ENCODE results near the gene CRACR2B.

CRACR2B gene

DNA sequence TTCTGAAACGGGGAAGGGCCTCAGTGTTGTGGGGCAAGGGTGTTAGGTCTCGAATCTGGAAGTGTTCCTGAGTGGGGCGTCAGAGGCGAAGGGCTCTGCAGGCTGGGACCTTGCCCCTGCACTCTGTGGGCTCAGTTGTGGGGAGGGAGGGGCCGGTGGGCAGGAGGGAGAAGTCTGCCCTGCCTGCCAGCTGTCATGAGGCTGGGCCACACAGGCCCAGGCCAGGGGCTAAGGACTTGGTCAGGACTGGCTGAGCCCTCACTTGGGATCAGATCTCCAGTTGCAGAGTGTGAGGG is at the start of gene CRACR2B:
CRACR2B (plus strand) TSS at position 23 of the 296 bp plus-strand sequence. CDS start 689 bp downstream, outside the sequence.
- in situ Hi-C loops (cut with MboI; ENCODE audit: low sequenced_read_pairs) = no loop called here

DNA sequence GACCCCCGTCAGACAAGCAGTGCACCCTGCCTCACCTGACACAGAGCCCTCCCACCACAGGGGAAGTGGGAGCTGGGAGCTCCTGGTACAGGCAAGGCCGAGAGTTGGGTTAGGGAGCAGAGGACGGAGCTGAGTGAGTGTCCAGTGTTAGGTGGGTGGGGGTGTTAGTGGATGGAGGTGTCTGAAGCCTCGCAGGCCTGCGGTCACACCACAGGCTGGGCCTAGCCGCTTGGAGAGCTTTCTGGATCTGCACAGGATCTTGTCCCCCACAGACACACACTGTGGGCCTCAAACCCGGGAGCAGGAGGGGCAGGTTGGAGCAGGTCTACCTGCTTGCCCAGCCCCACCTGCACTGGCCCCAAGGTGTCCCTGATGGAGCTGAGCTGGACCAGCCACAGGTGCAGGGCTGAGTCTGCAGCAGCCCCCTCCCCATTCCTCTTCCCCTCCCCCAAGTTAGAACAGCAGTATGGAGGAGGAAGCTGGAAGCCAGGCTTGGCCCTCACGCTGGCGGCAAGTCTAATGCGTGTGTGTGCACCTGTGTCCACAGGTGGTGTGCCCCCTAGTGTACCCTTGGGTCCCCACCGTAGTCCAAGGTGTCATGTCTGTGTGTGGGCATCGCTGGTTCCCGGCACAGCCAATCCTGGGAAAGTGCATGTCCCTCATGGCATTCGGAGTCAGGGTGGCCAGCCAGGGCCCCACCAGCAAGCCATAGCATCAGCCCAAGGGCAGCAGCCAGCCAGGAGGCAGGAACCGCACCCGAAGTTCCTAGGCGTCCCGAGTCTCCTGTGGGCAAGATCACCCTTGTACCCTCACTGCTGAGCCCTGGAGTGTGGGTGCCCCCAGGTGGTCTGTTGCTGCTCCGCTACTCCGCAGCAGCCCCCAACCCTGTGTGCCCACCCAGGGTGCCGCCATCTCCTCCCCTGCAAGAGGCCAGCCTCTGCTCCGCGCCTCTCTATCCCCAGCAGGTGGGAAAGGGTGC is 48.5 kb upstream of the CRACR2B start:
- in situ Hi-C loops (cut with MboI; ENCODE audit: low sequenced_read_pairs) = no loop called here

DNA sequence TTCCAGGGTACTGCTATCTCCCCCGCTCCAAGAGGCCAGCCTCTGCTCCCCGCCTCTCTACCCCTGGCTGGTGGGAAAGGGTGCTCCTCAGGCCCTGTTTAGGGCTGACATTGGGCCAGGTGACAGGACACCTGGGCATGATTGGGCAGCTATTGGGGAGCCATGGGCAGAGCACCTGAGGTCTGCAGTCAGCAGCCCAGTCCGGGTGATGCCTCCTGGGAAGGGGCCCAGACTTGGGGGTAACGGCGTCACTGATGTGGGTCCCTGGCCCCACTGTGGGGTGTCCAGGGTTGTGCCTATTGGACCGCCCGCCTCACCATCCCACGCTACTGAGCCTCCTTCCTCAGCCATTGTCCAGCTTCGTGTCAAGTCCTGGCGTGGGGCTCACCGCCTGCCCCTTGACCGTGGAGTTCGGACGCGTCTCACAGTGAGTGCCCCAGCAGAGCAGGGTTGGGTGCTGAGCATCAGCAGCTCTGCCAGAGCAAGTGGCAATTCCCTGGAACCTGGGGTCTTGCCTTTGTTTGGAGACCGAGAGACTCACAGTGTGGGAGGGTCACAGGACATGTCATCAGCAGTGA is 47.7 kb upstream of the CRACR2B start:
- in situ Hi-C loops (cut with MboI; ENCODE audit: low sequenced_read_pairs) = no loop called here

DNA sequence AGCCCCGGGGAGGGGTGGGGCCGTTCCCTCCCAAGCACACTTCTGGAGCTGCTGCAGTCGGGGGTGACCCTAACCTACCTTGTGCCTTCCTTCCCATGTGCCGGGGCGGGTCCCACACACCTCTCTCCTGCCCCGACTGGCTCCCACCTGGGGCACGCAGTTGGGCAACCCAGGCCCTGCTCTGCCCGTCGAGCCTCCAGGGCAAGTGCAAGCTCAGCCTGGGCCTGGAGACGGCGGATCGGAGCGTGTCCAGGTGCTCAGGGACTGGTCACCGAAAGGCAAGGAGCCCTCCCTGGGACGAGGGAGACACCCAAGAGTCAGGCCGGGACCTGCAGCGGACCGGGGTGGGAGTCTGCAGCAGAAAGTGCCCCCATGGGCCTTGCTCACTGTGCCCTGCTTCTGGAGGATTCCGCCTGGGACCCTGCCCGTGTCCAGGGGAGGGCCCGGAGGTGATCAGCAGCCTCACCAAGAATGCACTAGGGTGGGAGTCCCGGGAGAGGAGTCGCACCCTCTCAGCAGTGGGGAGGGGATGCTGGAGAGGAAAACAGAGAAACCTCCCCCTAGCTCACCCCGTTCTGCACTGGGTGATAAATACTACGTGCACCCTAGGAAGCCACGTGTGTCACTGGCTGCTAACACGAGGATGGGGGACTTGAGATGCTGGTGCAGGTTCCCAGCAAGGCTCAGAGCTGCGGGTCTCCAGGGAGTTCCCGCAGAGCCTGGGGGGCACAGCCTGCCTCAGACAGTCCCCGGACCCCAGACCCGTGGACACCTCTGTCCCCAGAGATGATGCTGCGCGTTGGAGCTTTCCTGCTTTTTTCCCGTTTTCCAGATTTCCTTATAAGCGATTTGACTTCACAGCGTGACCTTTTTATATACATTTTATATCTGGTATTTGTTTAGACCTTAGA is 45.2 kb upstream of the CRACR2B start:
- in situ Hi-C loops (cut with MboI; ENCODE audit: low sequenced_read_pairs) = no loop called here

DNA sequence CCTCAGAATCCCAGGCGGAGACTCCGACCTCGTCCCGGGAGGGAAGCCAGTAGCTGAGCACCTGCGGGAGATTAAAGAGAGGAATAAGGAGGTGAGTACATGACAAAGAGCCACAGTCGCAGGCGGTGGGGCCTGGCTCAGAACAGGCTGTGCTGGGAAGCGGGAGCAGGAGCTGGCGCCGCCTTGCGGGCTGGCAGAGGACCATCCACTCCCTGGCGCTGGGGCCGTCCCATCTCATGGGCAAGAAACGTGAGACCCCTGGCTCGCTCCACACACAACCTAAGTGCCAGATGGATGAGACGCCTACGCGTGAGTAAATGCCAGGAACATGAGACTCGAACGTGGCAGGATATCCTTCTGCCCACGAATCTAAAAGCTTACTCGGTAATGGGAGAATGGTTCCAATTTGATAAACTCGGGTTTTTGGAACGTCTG is 44.1 kb upstream of the CRACR2B start:
- in situ Hi-C loops (cut with MboI; ENCODE audit: low sequenced_read_pairs) = no loop called here

DNA sequence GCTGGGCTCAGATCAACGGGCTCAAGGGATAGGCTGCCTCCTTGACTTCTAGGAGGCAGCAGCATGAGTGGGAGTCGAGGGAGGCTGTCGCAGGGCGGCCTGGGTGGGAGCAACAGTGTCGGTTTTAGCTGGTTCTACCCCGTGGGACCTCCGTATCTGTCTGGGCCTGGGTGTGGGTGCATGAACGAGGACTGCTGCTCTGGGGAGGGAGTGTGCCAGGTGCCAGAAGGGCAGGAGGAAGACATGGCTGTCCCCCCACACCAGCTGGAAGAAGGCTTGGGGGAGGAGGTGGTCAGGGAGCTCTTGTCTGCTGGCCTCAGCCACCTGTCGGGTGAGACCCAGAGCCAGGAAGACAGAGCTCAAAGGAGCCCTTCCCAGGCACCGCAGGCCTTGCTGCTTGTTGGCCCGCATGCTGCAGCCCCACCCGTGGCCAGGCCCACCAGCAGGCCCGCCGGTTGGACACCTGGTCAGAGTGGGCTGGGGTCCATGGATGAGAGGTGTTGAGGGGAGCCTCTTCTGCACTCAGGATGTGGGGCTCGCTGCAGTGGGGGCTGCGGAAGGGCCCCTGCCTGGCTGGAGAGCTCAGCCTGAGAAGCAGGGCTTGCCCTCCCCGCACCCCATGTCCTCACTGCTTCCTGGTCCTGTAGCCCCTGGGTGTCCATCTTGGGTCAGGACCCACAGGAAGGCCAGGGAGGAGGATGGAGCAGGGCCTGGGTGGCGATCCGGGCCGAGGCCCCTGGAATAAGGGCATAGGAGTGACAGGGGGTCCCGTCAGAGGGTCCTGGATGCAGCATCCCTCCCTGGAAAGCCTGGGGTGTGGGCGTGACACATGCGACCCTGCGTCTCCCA is 41.3 kb upstream of the CRACR2B start:
- in situ Hi-C loops (cut with MboI; ENCODE audit: low sequenced_read_pairs) = no loop called here

DNA sequence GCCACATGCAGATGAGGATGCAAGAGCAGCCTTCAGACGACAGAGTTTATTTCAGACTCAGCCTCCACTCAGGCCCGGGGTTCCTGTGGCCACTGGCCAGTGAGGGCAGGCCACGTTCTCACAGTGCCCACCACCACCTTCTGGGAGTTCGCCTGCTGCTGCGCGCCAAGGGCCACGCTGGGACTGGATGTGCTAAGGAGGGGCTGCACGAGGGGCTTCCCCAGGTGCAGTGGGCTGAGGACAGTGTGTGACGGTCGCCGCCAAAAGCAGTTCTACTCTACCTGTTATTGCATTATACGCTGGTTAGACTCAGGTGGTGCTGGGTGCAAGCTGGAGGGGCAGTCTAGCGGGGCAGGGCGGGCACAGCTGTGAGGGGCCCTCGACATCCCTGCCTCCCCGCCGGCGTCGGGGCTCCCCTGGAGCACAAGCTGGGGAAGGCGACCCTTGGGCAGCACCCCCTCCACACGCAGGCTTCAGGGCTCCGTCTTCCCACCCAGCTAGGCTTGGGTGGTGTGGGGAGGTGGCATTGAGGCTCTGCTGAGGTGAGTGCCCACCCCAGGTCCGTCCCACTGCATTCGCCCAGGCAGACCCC is 40.5 kb upstream of the CRACR2B start:
- in situ Hi-C loops (cut with MboI; ENCODE audit: low sequenced_read_pairs) = no loop called here

DNA sequence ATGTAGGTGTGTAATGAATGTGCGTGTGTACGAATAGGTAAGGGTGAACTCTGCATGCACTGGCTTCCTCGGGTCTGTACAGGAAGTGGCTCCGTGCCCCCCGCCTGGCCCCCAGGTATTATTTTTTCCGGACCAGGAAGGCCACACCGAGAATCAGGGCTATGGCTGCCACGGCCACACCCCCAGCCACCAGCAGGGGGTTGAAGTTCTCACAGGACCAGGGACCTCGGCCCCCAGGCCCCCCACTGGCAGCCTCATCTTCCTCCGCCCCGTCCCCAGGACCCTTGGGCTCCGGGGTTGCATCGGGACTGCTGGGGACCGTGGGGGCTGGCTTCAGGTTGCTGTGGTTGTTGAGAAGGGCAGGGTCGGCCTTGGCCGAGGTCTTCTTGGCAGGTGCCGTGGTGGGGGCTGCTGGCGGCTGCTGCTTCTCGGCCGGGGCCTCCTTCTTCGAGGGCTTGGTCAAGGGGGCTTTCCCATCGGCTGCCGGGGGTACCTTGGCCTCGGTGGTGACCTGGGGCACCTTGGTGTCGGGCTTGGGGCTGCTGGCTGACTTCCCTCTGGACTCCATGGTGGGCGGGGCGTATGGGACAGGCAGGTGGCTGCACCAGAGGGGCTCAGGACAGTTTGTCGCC is 39.6 kb upstream of the CRACR2B start:
- in situ Hi-C loops (cut with MboI; ENCODE audit: low sequenced_read_pairs) = no loop called here

DNA sequence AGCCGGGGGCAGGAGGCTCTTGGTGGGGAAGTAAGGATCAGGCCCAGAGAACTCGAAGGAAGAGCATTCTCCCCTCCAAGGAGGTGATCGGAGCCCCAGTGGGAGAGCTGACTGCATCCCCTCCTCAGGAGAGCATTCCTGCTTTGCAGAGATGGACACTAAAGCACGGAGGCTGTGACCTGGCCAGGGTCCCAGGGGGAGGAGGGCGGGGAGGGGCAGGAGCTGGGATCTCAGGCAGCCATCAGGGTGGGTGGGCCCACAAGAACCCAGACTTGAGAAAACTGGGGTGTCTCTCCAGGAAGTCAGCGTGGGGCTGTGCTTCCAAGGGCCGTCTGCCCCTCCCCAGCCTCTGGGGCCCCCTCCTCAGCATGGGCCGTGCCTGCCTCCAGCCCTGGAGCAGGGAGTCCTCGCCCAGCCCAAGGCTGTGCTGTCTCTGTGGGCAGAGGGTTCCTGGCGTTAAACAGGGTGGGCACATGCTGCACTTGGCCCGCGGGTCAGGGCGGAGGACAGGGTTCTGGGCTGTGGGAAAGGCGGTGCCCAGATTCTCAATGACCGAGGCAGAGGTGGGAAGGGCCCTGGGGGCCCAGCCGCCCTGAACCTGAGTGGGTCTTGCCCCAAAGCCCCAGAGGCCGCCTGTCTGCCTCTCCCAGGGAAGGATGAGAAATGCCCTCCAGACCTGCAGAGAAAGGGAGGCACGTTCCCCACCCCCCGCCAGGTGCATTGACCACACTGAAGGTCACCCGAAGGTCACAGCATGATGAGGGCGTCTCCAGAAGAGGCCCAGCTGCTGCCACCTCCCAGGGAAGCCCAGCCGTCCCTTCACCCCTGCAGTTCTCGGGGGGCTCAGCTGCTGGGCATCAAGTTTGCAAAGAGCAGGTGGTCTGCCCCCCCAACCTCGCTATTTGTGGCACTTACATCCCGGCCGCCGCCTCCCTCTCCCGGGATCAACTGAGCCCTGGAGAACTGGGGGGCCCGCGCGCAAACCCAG is 38.5 kb upstream of the CRACR2B start:
- in situ Hi-C loops (cut with MboI; ENCODE audit: low sequenced_read_pairs) = no loop called here

DNA sequence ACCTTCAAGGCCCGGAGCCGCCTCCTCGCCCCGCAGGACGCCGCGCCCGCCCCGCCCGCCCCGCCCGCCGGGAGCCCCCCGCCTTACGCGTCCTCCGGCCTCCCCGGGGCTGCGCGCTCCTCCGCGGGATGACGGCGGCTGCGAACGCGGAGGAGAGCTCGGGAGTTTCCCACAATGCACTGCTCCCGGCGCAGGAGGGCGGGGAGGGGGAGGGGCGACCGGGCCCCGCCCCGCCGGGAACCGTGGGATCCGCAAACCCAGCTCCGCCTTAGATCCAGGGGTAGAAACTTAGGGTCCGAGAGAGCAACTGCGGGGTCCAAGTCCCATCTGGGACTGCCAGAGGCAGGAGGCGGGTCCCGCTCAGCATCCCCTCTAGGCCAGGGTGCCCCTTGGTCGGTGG is 37.8 kb upstream of the CRACR2B start, which contains the start of gene CEND1:
CEND1 (minus strand) TSS at position 148 of the 400 bp plus-strand sequence. CDS start 1,514 bp downstream, outside the sequence.
- in situ Hi-C loops (cut with MboI; ENCODE audit: low sequenced_read_pairs) = no loop called here

DNA sequence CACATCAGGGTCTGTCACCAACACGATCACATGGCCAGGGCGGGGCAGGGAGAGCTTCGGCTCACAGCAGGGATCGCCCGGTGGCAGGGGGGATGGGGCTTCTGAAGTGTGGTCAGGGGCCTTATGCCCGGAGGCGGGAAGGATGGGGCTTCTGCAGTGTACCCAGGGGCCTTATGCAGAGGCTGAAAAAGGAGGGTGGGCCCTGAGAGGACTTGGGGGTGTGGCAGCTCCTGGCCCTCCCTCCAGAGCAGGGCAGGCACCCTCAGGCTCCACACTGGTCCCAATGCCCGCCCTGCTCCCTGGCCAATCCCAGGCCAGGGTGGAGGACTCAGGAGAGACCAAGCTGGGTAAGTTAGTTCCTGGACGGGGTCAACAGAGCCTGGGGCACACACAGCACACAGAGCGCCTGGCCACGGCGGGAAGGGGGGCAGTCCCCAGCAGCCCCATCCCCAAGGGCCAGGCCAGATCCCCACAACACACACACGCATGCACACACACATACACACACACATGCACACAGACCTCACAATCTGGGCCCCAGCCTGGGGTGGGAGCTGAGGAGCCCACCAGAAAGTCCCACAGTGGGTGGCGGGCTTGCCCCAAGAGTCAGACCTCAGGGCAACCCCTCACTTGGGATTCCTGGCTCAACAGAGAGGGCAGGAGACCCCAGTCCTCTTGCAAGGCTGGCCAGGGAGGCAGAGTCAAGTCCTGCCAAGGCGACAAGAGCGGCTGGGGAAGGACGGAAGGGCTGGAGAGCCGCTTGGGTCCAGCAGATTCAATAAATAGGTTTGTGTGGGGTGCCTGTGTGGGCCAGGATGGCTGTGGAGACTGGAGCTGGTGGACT is 36.8 kb upstream of the CRACR2B start:
- in situ Hi-C loops (cut with MboI; ENCODE audit: low sequenced_read_pairs) = no loop called here

DNA sequence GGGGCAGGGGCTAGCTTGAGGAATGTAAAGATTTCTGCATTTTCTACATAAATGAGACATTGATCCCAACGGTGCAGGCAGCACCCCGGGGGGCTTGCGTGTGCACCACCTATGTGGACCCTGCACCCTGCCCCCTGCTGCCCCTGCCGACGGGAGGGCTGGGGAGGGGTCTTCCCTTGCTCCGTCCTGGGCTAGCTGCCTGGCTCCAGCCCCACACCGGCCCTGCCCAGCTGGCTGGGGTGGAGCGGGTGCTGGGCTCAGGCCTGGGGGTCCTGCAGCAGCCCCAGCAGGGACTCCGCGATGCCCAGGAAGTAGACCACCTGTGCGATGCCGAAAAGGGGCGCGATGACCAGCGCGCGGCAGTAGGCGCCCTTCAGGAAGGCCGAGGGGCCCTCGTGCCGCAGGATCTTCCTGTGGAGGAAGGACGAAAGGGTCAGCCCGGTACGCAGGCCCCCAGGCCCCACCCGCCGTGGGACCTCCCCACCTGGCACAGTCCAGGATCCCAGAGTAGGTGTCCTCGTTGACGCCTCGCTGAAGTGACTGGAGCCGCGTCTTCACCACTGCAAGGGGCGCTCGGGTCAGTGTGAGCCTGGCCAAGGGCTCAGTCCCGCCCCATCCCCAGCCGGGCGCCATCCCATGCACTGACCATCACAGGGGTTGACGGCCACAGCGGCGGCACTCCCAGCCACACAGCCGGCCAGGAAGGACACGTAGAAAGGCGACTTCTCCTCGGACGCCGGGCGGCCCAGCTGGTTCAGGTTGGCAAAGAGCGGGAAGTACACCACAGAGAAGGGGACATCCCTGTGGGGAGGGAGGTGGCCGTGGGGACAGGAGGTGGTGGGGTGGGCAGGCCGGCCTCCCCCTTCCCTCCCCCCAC is 35.8 kb upstream of the CRACR2B start:
- in situ Hi-C loops (cut with MboI; ENCODE audit: low sequenced_read_pairs) = no loop called here

DNA sequence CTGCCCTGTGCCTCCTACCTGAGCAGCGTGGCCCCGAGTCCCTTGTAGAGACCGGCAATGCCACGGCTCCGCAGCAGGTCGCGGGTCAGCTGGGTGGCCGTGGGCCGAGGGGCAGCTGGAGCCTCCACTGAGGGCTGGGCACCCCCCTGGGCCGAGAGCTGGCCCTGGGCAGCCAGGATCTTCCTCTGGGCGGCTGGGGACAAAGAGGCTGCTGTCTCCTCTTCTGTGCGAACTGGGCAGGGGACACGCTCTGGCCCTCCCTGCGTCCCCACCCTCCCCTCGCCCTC is 35.2 kb upstream of the CRACR2B start:
- in situ Hi-C loops (cut with MboI; ENCODE audit: low sequenced_read_pairs) = no loop called here

DNA sequence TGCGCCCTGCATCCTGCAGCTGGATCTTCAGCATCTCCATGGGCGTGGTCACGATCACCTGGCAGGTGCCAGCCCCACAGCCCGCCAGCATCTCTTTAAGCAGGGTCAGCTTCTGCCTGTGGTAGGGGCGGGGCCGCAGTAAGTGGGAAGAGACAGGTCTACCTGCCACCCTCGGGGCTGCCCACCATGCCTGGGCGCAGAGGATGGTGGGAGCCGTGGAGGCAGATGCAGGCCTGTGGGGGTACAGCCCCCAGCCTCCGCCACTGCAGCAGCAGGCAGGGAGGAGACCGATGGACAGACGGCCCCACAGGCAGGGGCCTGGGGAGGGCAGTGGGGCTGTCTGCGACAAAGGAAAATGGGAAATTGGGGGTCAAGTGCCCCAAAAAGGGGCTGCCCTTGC is 34.8 kb upstream of the CRACR2B start:
- in situ Hi-C loops (cut with MboI; ENCODE audit: low sequenced_read_pairs) = no loop called here

DNA sequence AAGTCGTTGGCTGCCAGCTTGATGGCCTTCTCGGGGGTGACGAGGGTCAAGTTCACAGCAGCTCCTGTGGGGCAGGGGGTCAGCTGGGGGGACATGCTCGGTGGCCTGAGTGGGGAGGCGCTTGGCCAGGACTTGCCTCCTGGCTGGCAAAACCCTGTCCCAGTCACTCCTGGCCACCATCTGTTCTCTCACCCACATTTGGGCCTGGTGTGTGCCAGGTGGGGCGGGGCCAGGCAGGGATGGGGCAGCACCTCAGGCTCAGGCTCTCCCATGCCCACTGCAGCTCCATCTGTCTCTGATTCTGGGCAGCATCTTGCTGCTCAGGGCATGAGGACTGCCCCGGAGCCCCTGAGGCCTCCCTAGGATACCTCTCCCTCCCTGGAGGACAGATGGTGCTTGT is 34.2 kb upstream of the CRACR2B start:
- in situ Hi-C loops (cut with MboI; ENCODE audit: low sequenced_read_pairs) = no loop called here

DNA sequence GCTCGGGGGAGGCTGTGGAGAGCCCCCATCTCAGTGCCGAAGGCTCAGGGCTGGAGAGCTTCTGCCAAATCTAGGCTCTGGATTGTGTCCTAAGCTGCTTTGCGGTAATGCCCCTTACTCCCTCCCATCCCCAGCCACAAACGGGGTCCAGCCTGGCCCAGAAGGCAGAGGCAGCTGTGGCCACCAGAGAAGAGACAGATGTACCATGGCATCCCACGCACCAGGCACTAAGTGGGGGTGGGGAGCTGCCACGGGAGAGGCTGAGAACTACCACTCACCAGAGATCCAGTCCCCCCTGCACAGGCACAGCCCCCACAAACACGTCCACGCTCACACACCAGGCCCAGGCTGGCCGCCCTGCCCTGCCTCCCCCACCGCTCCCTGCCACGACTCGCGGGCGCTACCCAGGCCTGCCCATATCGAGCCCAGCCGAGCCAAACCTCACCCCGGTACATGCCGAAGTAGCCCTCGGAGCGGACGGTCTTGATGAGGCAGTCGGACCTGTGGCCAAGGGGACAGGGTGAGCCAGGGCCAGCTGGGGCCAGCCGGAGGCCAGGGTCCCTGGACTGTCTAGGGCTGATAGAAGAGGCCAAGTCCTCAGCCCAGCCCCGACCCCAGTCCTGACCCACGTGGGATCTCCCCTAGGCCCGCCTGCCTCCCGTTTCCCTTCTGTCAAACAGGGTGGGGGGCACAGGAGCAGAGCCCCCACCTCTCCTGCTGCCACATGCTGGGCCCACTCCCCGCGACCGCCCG is 33.5 kb upstream of the CRACR2B start:
- in situ Hi-C loops (cut with MboI; ENCODE audit: low sequenced_read_pairs) = no loop called here

Data from hTERT RPE-1 (cell line).